Effector memory CD4-positive, alpha-beta T cell (primary cell): ENCODE data around the gene CFAP99.
"Not testable (repeated sequence)": the region's sequence is repeated elsewhere in the genome, so short reads cannot be mapped to it uniquely, and the experiment has no call there.

ENCODE experiments used
- DNase-seq, 3 donors: peaks; one replicate each; pipeline ENCODE4 v3.0.0-alpha.2; 2020
- H3K27ac ChIP-seq: 2 replicates; pipeline ENCODE4 v1.7.0; 2013; ENCODE audit warnings: mild to moderate bottlenecking, low read length, moderate library complexity; ENCODE audit not compliant: insufficient read depth, poor library complexity, severe bottlenecking
- H3K27me3 ChIP-seq: replicated peaks from 2 replicates; pipeline ENCODE4 v1.7.0; 2013; ENCODE audit warnings: mild to moderate bottlenecking, low read length; ENCODE audit not compliant: insufficient read depth, control insufficient read depth, poor library complexity, severe bottlenecking
- H3K36me3 ChIP-seq: 2 replicates; pipeline ENCODE4 v1.7.0; 2013; ENCODE audit warnings: mild to moderate bottlenecking, low read length, moderate library complexity; ENCODE audit not compliant: control insufficient read depth, insufficient read depth
- H3K4me1 ChIP-seq: 2 replicates; pipeline ENCODE4 v1.7.0; 2013; ENCODE audit warnings: low read length, mild to moderate bottlenecking; ENCODE audit not compliant: control insufficient read depth, insufficient read depth, poor library complexity, severe bottlenecking
- H3K4me3 ChIP-seq: 2 replicates; pipeline ENCODE4 v1.7.0; 2013; ENCODE audit warnings: low read length, low read depth, mild to moderate bottlenecking; ENCODE audit not compliant: insufficient read depth, poor library complexity, severe bottlenecking
- H3K9me3 ChIP-seq: 2 replicates; pipeline ENCODE4 v1.7.0; 2013; ENCODE audit warnings: mild to moderate bottlenecking, low read length, moderate library complexity; ENCODE audit not compliant: control insufficient read depth

Gene CFAP99

DNA sequence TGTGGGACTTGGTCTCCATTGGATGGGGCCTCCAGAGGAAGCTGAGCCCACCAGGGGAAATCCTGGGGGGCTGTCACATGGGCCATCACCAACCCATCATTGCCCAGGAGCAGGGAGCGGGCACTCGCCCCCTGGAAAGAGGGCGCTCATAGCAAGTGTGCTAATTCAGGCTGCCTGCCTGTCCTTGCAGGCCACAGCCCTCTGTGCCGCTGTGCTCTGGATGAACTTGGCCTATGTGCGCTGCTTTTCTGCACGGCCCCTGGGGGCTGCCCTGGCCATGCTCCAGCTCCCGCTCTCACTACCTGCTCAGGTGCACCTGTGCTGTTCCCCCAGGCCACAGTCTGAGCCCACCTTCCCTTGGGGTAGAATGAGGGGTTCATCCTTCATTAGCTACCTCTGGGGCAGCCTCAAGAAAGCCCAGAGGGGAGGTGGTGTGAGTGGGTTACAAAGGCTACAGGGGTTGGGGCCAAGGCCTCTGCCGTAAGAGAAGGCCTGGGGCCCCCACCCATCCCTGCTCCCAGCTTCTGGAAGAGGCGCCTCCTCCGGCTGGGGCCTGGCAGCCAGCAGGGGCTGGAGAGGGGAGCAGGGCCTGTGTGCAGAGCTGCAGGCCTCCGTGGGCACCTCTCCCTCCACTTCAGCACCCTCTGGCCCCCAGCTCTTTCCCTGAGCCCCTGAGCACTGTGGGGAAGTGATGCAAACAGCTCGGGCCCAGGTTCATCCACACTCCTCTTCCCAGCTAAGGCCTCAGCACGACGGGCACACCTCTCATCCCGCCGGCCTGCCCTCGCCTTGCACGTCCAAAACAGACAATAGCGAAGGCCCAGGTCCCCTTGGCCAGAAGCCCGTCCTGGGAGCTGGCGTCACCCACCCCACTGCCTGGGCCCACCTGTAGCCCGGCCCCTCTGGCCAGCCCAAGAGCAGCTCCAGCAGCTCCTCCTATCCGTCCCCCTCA, 8.9 kb downstream of the CFAP99 start:
- no peak overlapping the region for H3K27ac ChIP-seq
- H3K4me1 ChIP-seq, result no peaks in the 10 kb centered on the region
- no peaks in the 10 kb centered on the region for H3K27me3 ChIP-seq
- H3K36me3 ChIP-seq, result no peaks in the 10 kb centered on the region
- no peak for DNase-seq
- H3K4me3 ChIP-seq, result no peak overlapping the region
- H3K9me3 ChIP-seq, result no peaks in the 10 kb centered on the region

DNA sequence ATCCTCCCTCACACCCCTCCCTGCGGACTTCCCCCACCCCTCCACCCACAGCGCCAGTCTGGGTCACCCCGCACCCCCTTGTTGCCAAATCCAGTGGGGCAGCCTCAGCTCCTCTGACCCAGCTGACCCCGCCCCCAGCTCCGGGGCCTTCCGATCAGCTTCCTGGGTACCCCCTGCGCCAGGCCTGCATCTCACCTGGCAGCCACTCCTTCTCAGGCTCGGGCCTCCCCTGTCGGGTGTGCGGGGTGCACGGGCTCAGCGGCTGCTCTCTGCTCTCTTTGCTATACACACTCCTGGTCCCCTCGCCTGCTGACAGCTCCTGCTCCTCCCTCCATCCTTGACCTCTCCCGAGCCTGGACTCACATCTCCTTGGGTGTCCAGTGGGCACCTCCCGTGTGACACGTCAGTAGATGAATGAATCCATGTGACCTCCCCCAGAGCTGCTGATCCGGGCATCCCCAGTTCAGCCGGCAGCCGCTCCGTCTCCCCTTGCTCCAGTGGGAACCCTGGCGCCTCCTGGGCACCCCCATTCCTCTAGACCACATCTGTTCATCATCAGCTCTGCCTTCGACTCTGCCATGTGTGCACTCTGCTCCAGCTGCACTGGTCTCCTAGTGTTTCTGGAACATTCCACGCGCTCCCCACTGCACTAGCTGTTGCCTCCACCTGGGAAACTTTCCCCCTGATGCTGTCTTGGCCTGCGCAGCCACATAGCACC, 9.9 kb downstream of the CFAP99 start:
- Histone ChIP-seq H3K9me3 (no peaks in the 10 kb centered on the region), H3K4me1 (no peaks in the 10 kb centered on the region), H3K4me3 (no peak overlapping the region), H3K27me3 (no peaks in the 10 kb centered on the region), H3K27ac (no peak overlapping the region), H3K36me3 (no peaks in the 10 kb centered on the region)
- DNase-seq, result no peak

DNA sequence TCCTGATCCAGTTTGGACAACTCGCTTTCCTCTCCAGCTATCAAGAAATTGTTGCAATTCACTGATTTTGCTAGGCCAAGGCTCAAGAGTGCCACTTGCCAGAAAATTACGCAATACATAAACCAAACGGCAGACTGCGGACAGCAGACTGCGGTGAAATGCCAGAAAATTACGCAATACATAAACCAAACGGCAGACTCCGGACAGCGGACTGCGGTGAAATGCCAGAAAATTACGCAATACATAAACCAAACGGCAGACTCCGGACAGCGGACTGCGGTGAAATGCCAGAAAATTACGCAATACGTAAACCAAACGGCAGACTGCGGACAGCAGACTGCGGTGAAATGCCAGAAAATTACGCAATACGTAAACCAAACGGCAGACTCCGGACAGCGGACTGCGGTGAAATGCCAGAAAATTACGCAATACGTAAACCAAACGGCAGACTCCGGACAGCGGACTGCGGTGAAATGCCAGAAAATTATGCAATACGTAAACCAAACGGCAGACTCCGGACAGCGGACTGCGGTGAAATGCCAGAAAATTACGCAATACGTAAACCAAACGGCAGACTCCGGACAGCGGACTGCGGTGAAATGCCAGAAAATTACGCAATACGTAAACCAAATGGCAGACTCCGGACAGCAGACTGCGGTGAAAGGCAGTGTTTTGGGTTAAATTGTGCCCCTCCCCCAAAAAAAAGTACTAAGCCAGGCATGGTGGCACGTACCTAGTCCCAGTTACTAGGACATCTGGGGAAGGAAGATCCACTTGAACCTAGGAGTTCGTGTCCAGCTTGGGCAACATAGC, 11.4 kb downstream of the CFAP99 start:
- H3K27ac ChIP-seq, H3K9me3 ChIP-seq, H3K27me3 ChIP-seq, H3K4me3 ChIP-seq, H3K4me1 ChIP-seq, DNase-seq, H3K36me3 ChIP-seq: not testable (repeated sequence)

DNA sequence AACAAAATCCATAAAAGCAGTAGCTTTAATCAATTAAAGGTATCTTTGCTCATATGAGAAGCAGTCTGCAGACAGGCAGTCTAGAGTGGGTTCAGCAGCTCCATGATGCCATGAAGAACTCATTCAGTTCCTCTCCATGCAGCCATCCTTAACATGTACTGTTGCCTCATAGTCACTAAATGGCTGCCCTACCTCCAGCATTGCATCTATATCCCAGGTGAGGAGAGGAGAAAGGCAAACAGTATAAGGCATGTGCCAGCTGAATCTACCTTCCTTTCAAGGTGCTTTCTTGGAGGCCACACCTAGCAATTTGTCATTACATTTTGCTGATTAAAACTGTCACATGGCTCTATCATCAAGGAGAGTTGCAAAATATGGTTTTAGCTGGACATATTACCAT, 13.2 kb downstream of the CFAP99 start:
- DNase-seq, result no peak
- no peak overlapping the region for H3K4me3 ChIP-seq
- no peaks in the 10 kb centered on the region for H3K27me3 ChIP-seq
- no peaks in the 10 kb centered on the region for H3K4me1 ChIP-seq
- H3K27ac ChIP-seq, result no peak overlapping the region
- no peaks in the 10 kb centered on the region for H3K36me3 ChIP-seq
- no peaks in the 10 kb centered on the region for H3K9me3 ChIP-seq

DNA sequence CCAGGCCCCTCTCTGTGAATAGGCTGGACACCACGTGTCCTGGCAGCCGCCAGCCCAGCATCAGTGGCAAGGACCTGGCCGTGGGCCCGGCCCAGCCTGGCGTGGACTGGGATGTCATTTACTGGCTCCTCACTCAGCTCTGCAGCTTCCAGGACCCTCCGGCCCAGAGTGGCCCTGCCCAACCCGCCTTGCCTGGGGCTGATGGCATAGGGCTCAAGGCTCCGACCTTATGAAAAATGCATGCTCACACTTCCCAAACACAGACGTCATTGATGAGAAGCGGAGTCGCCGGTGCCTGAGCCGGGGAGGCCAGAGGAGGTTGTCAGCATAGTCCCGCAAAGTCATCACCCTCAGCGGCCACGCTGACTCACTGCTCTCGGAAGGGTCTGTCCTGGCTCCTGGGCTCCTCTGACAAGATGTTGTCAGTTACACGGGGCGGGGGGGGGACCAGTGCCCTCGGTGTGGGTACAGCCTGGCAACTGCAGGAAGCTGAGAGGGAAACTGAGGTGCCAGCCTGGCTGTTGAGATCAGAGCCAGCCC, 14.3 kb downstream of the CFAP99 start:
- H3K9me3 ChIP-seq, result no peaks in the 10 kb centered on the region
- no peak for DNase-seq
- H3K4me3 ChIP-seq, result no peak overlapping the region
- H3K4me1 ChIP-seq, result no peaks in the 10 kb centered on the region
- no peaks in the 10 kb centered on the region for H3K27me3 ChIP-seq
- no peaks in the 10 kb centered on the region for H3K36me3 ChIP-seq
- no peak overlapping the region for H3K27ac ChIP-seq

DNA sequence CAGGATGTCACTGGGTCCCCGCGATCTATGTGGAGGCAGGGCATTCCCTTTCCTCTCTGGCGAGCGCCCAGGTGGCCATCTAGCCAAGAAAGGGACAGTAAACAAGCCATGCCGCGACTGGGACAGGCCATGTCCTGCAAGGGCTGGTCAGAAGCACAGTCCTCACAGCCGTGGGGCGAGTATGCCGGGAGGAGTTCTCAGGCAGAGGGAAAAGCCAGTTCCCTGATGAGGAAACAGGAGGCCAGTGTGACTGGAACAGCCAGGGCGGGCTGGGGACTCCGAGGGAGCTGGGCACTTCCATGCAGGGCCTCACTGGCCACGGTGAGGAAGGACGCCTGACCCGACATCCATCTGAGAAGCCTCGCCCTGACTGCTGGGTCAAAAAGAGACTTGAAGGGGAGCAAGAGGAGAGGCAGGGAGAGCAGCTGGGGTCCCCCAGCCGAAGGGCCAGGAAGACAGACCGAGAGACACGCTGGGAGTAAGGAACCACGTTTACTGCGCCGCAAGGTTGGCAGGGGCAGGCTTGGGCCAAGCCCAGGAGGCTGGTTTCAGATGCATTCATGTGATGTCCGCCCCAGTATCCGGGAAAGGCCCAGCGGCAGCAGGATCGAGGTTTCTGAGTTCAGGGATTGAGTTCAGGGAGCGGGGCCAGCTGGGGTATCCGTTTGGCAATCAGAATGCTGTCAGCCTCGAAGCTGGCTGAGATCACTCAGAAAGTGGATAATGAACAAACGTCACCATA, 15.0 kb downstream of the CFAP99 start:
- no peaks in the 10 kb centered on the region for H3K36me3 ChIP-seq
- no peaks in the 10 kb centered on the region for H3K27me3 ChIP-seq
- no peak for DNase-seq
- no peaks in the 10 kb centered on the region for H3K9me3 ChIP-seq
- no peak overlapping the region for H3K4me3 ChIP-seq
- H3K4me1 ChIP-seq, result no peaks in the 10 kb centered on the region
- no peak overlapping the region for H3K27ac ChIP-seq

DNA sequence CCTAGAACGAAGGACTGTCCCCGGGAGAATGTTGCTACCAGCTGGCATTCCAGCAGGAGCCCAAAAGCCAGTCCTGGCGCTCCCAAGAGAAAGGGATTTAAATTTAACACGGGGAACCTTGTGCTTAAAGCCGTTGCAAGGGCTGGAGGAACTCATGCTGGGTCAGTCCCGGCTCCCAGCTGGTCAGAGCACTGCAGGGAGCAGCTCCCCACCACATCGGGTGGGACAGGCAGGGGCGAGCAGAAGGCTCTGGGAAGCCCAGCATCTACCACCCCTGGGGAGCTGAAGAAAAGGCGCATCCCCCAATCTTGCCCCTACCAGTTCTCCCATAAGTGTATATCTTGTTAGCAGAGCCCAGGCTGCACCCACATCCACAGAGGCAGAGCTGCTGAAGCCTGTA, 15.7 kb downstream of the CFAP99 start:
- no peak overlapping the region for H3K4me3 ChIP-seq
- no peak overlapping the region for H3K27ac ChIP-seq
- H3K4me1 ChIP-seq, result no peaks in the 10 kb centered on the region
- no peak for DNase-seq
- H3K27me3 ChIP-seq, result no peaks in the 10 kb centered on the region
- no peaks in the 10 kb centered on the region for H3K9me3 ChIP-seq
- no peaks in the 10 kb centered on the region for H3K36me3 ChIP-seq

DNA sequence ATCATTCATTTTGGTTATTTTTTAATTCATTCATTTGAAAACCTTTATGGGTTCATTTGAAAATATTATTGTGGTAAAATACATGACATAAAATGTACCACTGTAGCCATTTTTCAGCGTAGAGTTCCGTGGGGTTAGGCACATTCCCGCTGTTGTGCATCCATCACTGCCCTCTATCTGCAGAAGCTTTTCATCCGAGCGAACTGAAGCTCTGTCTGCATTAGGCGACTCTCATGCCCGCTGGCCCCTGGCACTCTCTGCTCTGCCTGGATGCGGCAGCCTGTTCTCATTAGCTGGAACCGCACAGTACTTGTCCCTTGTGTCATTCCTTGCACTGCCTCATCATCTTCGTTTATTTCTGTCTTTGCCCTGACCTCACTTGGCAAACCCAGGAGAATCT, 17.5 kb downstream of the CFAP99 start:
- H3K4me3 ChIP-seq, result no peak overlapping the region
- H3K27me3 ChIP-seq, result no peaks in the 10 kb centered on the region
- no peaks in the 10 kb centered on the region for H3K9me3 ChIP-seq
- no peak for DNase-seq
- H3K36me3 ChIP-seq, result no peaks in the 10 kb centered on the region
- no peak overlapping the region for H3K27ac ChIP-seq
- H3K4me1 ChIP-seq, result no peaks in the 10 kb centered on the region

DNA sequence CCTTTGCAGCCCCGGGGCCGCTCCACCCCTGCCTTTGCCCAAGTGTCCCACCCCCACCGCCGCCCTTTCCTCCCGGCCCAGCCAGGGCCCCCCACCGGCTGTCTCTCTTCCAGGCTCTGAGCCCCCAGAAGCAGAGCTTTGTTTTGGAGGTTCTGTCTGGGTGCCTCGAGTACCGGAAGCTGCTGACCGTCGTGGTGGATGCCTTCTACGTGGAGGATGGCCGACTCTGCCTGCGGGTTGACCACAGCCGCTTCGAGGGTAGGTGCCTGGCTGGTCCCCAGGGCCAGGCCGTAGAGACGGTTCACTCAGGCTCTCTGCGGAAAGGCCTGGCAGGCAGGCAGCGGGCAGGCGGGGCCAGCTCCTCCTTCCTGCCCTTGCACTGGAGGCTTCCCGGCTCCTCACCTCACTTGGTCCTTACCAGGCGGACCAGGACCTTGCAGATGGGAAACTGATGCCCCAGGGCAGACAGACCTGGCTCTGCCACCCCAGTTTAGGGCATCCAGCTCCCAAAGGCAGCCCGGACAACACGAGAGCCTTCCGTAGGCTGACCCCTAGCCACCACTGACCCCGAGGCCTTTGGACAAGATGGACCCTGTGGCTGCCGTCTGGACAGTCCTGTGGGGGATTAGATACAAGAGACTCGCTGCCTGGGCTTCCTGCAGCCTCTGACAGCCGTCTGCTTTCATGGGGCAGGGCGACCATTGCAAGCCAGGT, 18.2 kb downstream of the CFAP99 start:
- H3K4me1 ChIP-seq, result peaks cover 6% of the 10 kb centered on the region
- H3K4me3 ChIP-seq, result no peak overlapping the region
- H3K36me3 ChIP-seq, result no peaks in the 10 kb centered on the region
- no peak overlapping the region for H3K27ac ChIP-seq
- H3K9me3 ChIP-seq, result no peaks in the 10 kb centered on the region
- no peak for DNase-seq
- no peaks in the 10 kb centered on the region for H3K27me3 ChIP-seq
